Upper lobe of left lung (tissue), 4 donors: ENCODE measurements around the gene ZNRF1.

Source experiments
- POLR2A ChIP-seq, 4 donors: fragments of 450-650 bp; IDR thresholded peaks; one replicate each; pipeline ENCODE4 v1.5.1; 2016 to 2017; ENCODE audit warnings: antibody characterized with exemption in 4 of 4, mild to moderate bottlenecking in 2 of 4
- TF ChIP-seq, protein P1 (sequence below), 6 experiments: fragments of 450-650 bp in 4 of 6; fragments of 200-600 bp in 2 of 6; sonication (generic) in 2 of 6; IDR thresholded peaks; one replicate each; pipeline ENCODE4 v1.5.1; 2016 to 2019; ENCODE audit warnings: antibody characterized with exemption in 6 of 6

DNA sequence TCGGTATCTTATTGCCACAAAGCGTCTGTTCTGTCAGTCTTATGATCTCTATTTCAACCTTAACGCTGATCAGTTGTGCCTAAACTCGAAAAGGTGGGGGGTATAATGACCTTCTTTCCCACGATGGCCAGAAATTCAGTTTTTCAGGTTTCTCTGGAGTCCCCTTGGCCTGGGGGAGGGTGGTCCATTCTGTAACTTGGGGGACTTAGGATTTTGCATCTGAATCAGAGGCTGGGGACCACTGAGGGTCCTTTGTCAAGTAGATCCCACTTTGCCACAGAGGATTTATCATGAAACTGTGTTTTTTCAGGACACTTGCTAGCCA is 7.6 kb upstream of the ZNRF1 start:
- TF ChIP-seq POLR2A (IDR thresholded peaks at IDR 0.05): no peak
- TF ChIP-seq, protein P1, sequence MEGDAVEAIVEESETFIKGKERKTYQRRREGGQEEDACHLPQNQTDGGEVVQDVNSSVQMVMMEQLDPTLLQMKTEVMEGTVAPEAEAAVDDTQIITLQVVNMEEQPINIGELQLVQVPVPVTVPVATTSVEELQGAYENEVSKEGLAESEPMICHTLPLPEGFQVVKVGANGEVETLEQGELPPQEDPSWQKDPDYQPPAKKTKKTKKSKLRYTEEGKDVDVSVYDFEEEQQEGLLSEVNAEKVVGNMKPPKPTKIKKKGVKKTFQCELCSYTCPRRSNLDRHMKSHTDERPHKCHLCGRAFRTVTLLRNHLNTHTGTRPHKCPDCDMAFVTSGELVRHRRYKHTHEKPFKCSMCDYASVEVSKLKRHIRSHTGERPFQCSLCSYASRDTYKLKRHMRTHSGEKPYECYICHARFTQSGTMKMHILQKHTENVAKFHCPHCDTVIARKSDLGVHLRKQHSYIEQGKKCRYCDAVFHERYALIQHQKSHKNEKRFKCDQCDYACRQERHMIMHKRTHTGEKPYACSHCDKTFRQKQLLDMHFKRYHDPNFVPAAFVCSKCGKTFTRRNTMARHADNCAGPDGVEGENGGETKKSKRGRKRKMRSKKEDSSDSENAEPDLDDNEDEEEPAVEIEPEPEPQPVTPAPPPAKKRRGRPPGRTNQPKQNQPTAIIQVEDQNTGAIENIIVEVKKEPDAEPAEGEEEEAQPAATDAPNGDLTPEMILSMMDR (IDR thresholded peaks at IDR 0.05): no peak
